GM12801 (cell line): ENCODE data around the gene FAM237B.

Experiments
- TF ChIP-seq, protein P1 (sequence below): IDR thresholded peaks from one replicate; pipeline ENCODE4 v1.5.1; 2011; ENCODE audit warnings: control low read depth; ENCODE audit not compliant: insufficient read length; ENCODE audit errors: extremely low read depth

FAM237B gene

DNA sequence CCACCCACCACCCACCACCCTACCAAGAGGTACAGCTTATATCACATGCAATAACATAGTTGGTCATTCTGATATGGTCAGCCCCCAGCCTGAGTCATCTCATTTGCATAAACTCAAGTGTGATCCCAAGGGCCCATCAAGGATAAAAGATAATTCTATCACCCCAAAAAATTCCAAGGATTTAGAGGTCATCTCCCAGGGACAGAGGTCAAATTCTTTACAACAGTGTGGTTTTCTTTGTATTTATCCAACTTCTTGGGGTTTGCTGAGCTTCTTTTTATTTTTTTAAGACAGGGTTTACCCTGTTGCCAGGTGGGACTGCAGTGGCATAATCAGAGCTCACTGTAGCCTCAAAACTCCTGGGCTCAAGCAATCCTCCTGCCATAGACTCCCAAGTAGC lies 16.0 kb upstream of the FAM237B start:
- TF ChIP-seq, protein P1, sequence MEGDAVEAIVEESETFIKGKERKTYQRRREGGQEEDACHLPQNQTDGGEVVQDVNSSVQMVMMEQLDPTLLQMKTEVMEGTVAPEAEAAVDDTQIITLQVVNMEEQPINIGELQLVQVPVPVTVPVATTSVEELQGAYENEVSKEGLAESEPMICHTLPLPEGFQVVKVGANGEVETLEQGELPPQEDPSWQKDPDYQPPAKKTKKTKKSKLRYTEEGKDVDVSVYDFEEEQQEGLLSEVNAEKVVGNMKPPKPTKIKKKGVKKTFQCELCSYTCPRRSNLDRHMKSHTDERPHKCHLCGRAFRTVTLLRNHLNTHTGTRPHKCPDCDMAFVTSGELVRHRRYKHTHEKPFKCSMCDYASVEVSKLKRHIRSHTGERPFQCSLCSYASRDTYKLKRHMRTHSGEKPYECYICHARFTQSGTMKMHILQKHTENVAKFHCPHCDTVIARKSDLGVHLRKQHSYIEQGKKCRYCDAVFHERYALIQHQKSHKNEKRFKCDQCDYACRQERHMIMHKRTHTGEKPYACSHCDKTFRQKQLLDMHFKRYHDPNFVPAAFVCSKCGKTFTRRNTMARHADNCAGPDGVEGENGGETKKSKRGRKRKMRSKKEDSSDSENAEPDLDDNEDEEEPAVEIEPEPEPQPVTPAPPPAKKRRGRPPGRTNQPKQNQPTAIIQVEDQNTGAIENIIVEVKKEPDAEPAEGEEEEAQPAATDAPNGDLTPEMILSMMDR: no peak

DNA sequence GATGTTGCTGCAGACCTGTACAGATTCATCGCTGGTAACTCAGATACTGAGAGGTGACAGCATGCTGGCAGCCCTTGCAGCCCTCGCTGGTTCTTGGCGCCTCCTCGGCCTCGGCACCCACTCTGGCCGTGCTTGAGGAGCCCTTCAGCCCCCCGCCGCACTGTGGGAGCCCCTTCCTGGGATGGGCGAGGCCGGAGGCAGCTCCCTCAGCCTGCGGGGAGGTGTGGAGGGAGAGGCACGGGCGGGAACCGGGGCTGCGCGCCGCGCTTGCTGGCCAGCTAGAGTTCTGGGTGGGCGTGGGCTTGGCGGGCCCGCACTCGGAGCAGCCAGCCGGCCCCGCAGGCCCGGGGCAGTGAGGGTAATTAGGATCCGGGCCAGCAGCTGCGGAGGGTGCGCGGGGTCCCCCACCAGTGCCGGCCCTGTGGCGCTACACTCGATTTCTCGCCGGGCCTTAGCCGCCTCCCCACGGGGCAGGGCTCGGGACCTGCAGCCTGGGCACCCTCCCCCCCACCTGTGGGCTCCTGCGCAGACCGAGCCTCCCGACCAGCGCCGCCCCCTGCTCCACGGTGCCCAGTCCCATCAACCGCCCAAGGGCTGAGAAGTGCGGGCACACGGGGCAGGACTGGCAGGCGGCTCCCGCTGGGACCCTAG lies 13.2 kb upstream of the FAM237B start:
- TF ChIP-seq, protein P1: no peak

DNA sequence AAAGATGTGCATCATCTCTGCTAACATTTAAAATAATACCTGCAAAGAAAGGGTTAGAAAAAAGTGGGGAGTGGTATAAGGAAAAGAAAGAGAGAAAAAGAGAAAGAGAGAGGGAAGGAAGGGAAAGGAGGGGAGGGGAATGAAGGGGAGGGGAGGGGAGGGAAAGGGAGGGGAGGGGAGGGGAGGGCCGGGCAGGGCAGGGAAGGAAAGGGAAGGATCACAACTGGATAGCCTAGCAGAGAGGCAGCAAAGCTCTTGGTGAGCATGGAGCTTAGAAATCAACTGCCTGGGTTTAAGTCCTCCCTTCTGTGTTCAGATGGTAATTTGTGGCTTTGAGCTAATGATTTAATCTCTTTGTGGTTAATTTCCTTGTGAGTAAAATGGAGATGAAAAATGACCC lies 5.4 kb upstream of the FAM237B start:
- TF ChIP-seq, protein P1: no peak

DNA sequence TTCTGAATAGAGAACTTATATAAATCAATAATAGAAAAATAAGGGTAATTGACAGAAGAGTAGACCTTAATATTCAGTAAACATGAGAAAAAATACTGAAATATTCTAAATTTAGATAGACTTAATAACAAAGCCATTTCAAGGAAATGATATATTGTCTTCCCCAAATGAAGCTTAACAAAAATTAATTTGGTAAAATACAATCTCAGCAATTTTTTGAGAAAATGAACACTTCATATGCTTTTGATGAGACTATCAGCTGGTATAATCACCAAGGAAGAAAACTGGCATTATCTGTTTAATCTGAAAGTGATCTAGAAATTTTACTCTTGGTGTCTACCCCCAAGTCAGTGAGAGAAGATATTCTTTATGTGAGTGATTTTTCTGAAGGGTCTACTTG lies 1.7 kb upstream of the FAM237B start:
- TF ChIP-seq, protein P1: no peak

DNA sequence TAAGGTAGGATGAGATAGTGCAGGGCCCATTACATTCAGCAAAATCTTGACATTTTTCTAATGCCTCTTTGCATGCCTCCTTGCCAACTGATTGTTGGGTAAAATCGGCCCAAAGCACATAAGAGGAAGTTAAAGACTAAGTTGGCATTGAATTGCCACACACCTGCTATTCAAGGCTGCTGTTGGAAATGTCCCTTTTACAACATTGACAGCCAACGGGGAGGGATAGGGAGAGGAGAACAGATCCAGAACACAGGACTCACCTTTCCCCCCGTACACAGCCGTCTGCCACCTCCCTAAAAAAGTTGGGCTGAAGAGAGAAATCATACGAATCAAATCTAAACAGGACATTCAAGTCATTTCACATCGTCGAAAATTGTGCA lies 695 bp downstream of the FAM237B start:
- TF ChIP-seq, protein P1: no peak

DNA sequence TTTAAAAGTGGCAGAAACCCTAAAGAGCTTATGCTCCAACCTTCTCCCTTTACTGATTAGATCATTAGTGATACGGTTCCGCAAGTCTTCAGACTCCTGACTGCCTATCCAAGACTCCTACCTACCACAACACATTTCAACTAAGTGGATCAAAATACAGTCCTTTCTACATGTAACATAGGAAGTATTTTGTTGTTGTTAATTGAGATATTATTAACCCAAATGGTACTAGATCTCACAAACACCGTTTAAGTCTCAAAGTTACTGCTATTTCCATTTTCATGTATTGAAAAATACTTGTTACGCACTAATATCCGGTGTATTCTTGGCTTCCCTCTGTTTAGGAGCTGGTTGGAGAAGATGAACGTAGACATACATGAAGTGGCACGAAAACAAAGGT lies 1.1 kb downstream of the FAM237B start:
- TF ChIP-seq, protein P1: no peak

DNA sequence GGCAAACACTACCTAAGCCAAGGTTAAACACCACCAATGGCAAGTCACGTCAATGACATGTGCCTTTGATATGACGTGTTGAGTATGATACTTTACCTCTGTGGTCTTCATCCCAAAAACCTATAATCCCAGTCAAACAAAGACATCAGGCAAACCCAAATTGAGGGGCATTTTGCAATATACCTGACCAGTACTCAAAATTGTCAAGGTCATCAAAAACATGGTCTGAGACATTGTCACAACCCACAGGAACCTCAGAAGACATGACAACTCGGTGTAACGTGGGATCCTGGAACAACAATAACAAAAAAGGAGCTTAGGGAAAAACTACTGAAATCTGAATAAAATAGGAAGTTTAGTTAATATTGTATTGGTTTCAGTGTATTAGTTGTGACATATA lies 7.2 kb downstream of the FAM237B start:
- TF ChIP-seq, protein P1: no peak
